ENCODE data around the gene DNAJC1. TPM values are rescaled to one million over a fixed set of nuclear protein-coding genes. Genes with fewer than 3 reads are reported as not detected.
A peak's percentile ranks its signal among the peaks of the same experiment; 100 is the strongest.

DNAJC1 gene
- total and polyA plus RNA-seq, 7 donors = 9.9 to 135 (median 51.9) TPM

DNA sequence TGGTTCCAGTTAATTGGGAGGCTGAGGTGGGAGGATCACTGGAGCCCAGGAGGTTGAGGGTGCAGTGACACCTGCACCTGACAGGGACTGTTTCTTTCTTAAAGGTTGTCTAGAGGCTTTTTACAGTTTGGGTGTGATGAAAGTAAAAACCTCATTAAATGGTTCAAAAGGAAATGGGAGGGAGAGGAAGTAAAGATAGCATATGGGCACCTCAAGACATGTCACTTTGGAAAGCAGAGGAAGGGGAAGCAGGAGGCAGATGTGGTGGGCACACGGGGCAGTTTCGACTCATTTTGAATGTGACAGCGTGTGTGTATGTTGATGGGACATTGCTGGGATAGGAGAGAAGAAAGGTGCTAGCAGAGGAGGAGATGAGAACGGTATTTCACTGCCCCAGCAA lies 266.4 kb downstream of the DNAJC1 start:
- H3K27me3 ChIP-seq = no peaks in the 10 kb centered on the region
- no peak for TF ChIP-seq EP300 (IDR thresholded peaks at IDR 0.05)
- no peak for TF ChIP-seq POLR2AphosphoS5 (IDR thresholded peaks at IDR 0.05)
- TF ChIP-seq, protein P1, sequence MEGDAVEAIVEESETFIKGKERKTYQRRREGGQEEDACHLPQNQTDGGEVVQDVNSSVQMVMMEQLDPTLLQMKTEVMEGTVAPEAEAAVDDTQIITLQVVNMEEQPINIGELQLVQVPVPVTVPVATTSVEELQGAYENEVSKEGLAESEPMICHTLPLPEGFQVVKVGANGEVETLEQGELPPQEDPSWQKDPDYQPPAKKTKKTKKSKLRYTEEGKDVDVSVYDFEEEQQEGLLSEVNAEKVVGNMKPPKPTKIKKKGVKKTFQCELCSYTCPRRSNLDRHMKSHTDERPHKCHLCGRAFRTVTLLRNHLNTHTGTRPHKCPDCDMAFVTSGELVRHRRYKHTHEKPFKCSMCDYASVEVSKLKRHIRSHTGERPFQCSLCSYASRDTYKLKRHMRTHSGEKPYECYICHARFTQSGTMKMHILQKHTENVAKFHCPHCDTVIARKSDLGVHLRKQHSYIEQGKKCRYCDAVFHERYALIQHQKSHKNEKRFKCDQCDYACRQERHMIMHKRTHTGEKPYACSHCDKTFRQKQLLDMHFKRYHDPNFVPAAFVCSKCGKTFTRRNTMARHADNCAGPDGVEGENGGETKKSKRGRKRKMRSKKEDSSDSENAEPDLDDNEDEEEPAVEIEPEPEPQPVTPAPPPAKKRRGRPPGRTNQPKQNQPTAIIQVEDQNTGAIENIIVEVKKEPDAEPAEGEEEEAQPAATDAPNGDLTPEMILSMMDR (IDR thresholded peaks at IDR 0.05) = no peak
- no peak for TF ChIP-seq POLR2A (IDR thresholded peaks at IDR 0.05)
- WGBS, 2 donors = 59 to 81% methylated on average over 4 of the region's 4 CpGs
- H3K9me3 ChIP-seq = no peaks in the 10 kb centered on the region
- H3K4me3 ChIP-seq = no peak overlapping the region
- H3K36me3 ChIP-seq = peaks cover 4 to 65% (median 21%) of the 10 kb centered on the region in 4 donors
- intact Hi-C loops (cut with DNase I) = loop anchor here (10.0 kb wide), 1 partner anchor 462 kb away; no protein-coding TSS in a partner anchor
- no peak for DNase-seq
- H3K27ac ChIP-seq = no peak overlapping the region
- H3K4me1 ChIP-seq = peaks cover 0 to 4% (median 0%) of the 10 kb centered on the region in 4 donors

DNA sequence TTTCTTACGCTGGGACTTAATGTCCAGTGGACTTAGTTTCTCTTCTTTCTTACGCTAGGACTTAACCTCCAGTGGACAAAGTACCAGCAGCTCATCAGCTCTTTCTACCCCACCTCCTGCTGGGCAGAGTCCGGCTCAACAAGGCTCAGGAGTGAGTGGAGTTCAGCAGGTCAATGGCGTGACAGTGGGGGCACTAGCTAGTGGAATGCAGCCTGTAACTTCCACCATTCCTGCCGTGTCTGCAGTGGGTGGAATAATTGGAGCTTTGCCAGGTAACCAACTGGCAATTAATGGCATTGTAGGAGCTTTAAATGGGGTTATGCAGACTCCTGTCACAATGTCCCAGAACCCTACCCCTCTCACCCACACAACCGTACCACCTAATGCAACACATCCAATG lies 269.8 kb downstream of the DNAJC1 start:
- 87 to 88% methylated on average over 6 of the region's 6 CpGs for WGBS, 2 donors
- Histone ChIP-seq H3K4me3 (no peak overlapping the region), H3K36me3 (peaks cover 0 to 45% (median 9%) of the 10 kb centered on the region in 4 donors), H3K9me3 (no peaks in the 10 kb centered on the region), H3K27me3 (no peaks in the 10 kb centered on the region), H3K4me1 (peaks cover 0 to 7% (median 0%) of the 10 kb centered on the region in 4 donors), H3K27ac (no peak overlapping the region)
- TF ChIP-seq EP300 (IDR thresholded peaks at IDR 0.05) = no peak
- TF ChIP-seq, protein P1 (IDR thresholded peaks at IDR 0.05) = no peak
- no peak for TF ChIP-seq POLR2A (IDR thresholded peaks at IDR 0.05)
- TF ChIP-seq POLR2AphosphoS5 (IDR thresholded peaks at IDR 0.05) = no peak
- intact Hi-C loops (cut with DNase I) = loop anchor here (2.0 to 10.0 kb wide), 3 partner anchors 199 to 656 kb away; partner anchors contain the start of gene MLLT10
- DNase-seq = no peak

DNA sequence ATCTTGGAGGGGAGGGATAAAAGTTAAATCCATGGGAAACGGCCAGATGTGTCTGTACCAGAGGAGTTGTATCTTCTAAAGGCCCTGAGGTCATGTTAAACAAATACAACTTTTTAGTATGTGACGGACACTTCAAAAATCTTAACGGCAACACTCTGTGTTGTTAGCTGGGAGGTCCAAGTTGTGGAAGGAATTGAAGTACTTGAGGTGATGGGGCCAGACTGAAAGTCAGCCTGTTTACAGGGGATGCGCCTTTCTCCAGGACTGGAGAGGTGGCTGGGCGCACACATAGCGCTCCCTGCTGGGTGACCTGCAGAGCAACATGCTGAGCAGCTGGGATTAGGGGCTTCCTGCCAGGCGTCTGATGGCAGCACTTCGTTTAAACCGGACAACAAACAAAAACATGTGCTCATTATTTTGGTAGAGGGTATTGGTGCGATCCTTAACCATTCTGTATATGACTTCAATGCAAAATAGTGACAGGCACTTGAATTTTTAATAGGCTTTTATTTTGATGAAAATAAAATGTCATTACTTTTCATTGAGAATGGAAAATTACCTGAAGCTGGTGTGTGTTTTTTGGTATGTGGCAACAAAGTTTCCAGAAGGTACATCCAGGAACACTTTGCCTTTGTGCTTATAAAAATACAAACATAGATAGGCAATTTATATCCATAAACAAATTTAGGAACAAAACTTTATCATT lies 271.3 kb downstream of the DNAJC1 start:
- peak; percentile 86 for DNase-seq
- Histone ChIP-seq H3K9me3 (no peaks in the 10 kb centered on the region), H3K27me3 (no peaks in the 10 kb centered on the region), H3K27ac (no peak overlapping the region), H3K4me1 (peaks cover 0 to 7% (median 0%) of the 10 kb centered on the region in 4 donors), H3K36me3 (peaks cover 0 to 35% (median 8%) of the 10 kb centered on the region in 4 donors), H3K4me3 (no peak overlapping the region)
- no peak for TF ChIP-seq EP300 (IDR thresholded peaks at IDR 0.05)
- TF ChIP-seq, protein P1 (IDR thresholded peaks at IDR 0.05) = peak; percentile 46 to 80 (median 66)
- TF ChIP-seq POLR2AphosphoS5 (IDR thresholded peaks at IDR 0.05) = peak in 1 of 4 donors; percentile 32
- TF ChIP-seq POLR2A (IDR thresholded peaks at IDR 0.05) = no peak
- 58 to 85% methylated on average over 10 of the region's 10 CpGs for WGBS, 2 donors
- intact Hi-C loops (cut with DNase I) = loop anchor here (1.0 to 10.0 kb wide), 4 partner anchors 197 to 655 kb away; partner anchors contain the start of gene MLLT10

DNA sequence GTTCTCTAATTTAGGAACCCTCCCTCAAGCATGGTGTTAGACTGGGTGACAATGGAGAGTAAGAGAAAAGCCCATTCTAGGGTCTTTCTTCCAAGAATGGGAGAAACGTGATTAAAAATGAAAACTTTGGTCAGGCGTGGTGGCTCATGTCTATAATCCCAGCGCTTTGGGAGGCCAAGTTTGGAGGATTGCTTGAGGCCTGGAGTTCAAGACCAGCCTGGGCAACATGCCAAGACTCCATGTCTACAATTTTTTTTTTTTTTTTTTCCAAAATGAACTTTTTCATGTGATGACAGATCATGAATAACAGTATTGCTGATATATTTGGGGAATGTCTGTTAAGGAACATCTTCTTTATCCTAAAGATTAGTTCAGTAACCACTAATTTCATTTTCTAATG lies 274.9 kb downstream of the DNAJC1 start:
- 80 to 90% methylated on average over 3 of the region's 3 CpGs for WGBS, 2 donors
- intact Hi-C loops (cut with DNase I) = no loop called here
- TF ChIP-seq POLR2AphosphoS5 (IDR thresholded peaks at IDR 0.05) = no peak
- TF ChIP-seq EP300 (IDR thresholded peaks at IDR 0.05) = no peak
- TF ChIP-seq, protein P1 (IDR thresholded peaks at IDR 0.05) = no peak
- TF ChIP-seq POLR2A (IDR thresholded peaks at IDR 0.05) = no peak

More for the DNA sequence above, 274.9 kb downstream of the DNAJC1 start:
- H3K4me1 ChIP-seq = peaks cover 0 to 25% (median 16%) of the 10 kb centered on the region in 4 donors
- no peaks in the 10 kb centered on the region for H3K9me3 ChIP-seq
- H3K36me3 ChIP-seq = peaks cover 0 to 15% (median 2%) of the 10 kb centered on the region in 4 donors
- no peaks in the 10 kb centered on the region for H3K27me3 ChIP-seq
- H3K4me3 ChIP-seq = no peak overlapping the region
- H3K27ac ChIP-seq = no peak overlapping the region
- no peak for DNase-seq

Measured in sigmoid colon (tissue), 7 donors.